ENCODE data around the gene PCMT1.

DNA sequence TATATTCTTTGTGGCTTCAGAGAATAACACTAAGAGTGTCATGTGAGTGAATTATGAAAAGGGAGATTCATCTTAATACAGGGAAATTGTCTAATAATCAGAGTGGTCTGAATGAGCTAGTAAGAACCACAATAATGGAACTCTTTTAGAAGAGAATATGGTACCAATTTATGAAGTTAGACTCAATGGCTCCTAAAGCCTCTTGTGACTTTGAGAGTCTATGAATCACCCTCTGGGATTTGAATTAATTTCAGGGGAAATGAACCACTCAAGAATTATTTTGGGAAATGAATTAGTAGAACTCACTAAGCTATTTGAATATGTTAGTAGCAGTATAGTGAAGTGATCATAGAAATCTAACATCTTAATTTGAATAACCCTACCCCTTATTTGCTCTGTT, 14.3 kb downstream of the PCMT1 start:
- TF ChIP-seq POLR2A (IDR thresholded peaks at IDR 0.05) (no peak), EP300 (IDR thresholded peaks at IDR 0.05) (no peak), POLR2AphosphoS5 (IDR thresholded peaks at IDR 0.05) (no peak)
- TF ChIP-seq, protein P1, sequence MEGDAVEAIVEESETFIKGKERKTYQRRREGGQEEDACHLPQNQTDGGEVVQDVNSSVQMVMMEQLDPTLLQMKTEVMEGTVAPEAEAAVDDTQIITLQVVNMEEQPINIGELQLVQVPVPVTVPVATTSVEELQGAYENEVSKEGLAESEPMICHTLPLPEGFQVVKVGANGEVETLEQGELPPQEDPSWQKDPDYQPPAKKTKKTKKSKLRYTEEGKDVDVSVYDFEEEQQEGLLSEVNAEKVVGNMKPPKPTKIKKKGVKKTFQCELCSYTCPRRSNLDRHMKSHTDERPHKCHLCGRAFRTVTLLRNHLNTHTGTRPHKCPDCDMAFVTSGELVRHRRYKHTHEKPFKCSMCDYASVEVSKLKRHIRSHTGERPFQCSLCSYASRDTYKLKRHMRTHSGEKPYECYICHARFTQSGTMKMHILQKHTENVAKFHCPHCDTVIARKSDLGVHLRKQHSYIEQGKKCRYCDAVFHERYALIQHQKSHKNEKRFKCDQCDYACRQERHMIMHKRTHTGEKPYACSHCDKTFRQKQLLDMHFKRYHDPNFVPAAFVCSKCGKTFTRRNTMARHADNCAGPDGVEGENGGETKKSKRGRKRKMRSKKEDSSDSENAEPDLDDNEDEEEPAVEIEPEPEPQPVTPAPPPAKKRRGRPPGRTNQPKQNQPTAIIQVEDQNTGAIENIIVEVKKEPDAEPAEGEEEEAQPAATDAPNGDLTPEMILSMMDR (IDR thresholded peaks at IDR 0.05) = no peak
